Measurements from ENCODE around the gene VEPH1.

The VEPH1 gene

DNA sequence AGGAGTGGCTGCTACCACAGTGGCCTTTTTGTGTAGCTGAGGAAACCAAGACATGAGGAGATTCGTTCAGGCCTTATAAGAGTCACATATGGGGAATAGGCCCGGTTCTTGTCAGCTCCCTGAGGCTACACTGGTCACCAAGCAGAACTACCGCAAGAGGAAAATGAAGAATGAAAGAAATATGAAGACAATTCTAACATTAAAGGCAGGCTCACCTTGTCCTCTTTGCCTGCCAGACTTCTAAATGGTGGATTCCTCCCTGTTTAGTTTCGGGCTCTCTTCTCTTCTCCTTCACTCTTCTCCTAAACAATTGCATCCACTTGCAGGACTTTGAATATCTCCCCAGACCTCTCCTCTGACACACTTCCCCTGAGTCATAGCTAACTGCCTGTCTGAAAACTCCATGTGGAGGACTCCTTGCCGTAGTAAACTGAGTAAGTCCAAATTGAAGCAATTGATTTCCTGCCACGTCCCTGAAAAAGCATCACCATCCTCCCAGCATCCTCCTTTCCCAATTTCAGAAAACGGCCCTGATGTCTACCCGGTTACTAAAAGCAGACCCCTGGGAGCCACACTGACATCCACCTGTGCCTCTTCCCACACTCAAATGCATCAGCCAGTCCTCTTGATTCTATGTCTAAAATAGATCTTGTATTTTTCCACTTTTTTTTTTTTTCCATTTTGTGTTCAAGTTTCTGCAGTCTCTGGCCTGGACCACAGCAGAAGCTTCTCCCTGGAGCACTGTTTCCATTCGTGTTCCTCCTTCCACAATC is 30.3 kb upstream of the VEPH1 start:
- Histone ChIP-seq H3K27ac (ENCODE audit: low read depth, low read length) (no peak overlapping the region), H3K9me3 (ENCODE audit: control insufficient read depth, insufficient read depth, low read length) (no peaks in the 10 kb centered on the region), H3K27me3 (ENCODE audit: control insufficient read depth, insufficient read depth, low read length) (no peaks in the 10 kb centered on the region), H3K36me3 (ENCODE audit: control insufficient read depth, insufficient read depth, low read length) (no peaks in the 10 kb centered on the region), H3K4me1 (ENCODE audit: control insufficient read depth, insufficient read depth, low read length) (peaks cover 10% of the 10 kb centered on the region), H3K9ac (ENCODE audit: low read depth, low read length) (no peak overlapping the region), H3K4me3 (ENCODE audit: low read depth, low read length) (no peak overlapping the region)

DNA sequence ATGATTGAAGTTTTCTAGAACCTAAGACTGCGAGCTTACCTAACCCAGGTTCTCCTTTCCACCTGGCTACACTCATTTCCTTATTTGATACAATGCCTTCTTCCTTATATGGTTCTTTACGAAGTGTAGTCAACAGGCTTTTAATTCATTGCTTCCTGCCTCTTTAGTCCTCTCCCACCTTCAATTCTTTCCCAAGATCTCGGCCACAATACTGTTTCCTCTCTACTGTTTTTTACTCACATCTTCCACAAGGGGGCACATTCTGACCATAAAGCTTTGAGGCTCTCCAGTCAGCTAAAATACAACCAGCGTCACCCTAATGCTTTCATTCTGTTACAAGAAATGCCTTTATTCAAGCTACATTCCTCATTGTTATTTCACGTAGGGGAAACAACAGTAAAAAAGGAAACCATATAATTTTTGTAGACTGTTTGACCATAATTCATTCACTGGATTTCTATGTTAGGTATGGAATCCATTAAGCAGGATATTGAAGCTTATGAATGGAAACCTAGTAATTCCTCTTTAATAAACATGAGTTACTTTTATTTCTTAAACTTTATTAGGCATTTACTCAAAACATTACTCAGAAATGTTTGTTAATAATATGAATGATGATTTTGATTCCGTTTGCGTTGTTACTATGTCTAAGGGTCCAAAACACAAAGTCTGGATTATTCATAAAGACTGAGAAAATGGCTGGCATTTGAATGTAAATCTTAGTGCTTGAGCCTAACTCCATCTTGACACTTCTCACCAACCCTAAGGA is 29.5 kb upstream of the VEPH1 start:
- Histone ChIP-seq H3K4me3 (ENCODE audit: low read depth, low read length) (no peak overlapping the region; the same call in 1 of the 2 replicates), H3K27me3 (ENCODE audit: control insufficient read depth, insufficient read depth, low read length) (no peaks in the 10 kb centered on the region), H3K27ac (ENCODE audit: low read depth, low read length) (no peak overlapping the region), H3K4me1 (ENCODE audit: control insufficient read depth, insufficient read depth, low read length) (peaks cover 10% of the 10 kb centered on the region), H3K9ac (ENCODE audit: low read depth, low read length) (peak overlapping the region; percentile 45; the same call in 1 of the 2 replicates), H3K36me3 (ENCODE audit: control insufficient read depth, insufficient read depth, low read length) (no peaks in the 10 kb centered on the region), H3K9me3 (ENCODE audit: control insufficient read depth, insufficient read depth, low read length) (no peaks in the 10 kb centered on the region)

DNA sequence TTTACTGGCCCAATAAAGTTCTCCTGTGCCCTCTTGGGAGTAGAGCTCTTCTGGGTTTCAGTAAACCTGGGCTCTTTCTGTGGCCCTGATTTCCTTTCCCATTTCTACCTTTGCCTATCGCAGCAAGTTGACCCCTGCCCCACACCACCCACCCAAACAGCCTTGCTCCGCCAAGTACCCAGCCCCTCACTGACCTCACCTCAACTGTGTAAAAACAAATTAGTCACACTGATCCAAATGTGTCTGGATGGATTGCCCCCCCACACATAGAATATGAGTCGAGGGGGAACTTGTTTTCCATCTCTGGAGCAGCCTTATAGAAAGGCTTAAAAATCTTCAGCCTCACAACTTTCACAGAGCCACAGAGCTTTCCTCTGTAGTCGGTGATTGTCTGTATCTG is 28.6 kb upstream of the VEPH1 start:
- H3K27ac ChIP-seq (ENCODE audit: low read depth, low read length): no peak overlapping the region

DNA sequence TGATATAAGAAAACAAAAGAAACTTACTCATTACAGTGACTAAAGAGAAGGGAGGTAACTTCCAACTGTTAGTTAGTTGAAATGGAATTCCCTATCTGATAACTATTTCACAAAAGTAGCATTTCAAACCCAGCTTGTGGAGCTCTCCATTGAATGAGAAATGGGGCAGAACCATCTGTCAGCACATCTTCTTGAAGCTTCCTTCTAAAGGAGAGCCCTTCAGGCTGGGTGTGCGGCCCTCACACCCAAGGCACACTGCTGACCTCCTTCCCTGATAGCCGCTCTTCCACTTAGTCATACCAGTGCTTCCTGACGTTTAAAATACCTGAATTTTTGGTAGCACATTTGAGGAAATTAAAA is 28.1 kb upstream of the VEPH1 start:
- H3K9ac ChIP-seq (ENCODE audit: low read depth, low read length): no peak overlapping the region
- peaks cover 10% of the 10 kb centered on the region for H3K4me1 ChIP-seq (ENCODE audit: control insufficient read depth, insufficient read depth, low read length)
- no peak overlapping the region for H3K27ac ChIP-seq (ENCODE audit: low read depth, low read length)
- no peaks in the 10 kb centered on the region for H3K27me3 ChIP-seq (ENCODE audit: control insufficient read depth, insufficient read depth, low read length)
- H3K4me3 ChIP-seq (ENCODE audit: low read depth, low read length): no peak overlapping the region
- no peaks in the 10 kb centered on the region for H3K9me3 ChIP-seq (ENCODE audit: control insufficient read depth, insufficient read depth, low read length)
- no peaks in the 10 kb centered on the region for H3K36me3 ChIP-seq (ENCODE audit: control insufficient read depth, insufficient read depth, low read length)

More for the DNA sequence above, 28.6 kb upstream of the VEPH1 start:
- Histone ChIP-seq H3K4me1 (ENCODE audit: control insufficient read depth, insufficient read depth, low read length) (peaks cover 10% of the 10 kb centered on the region), H3K4me3 (ENCODE audit: low read depth, low read length) (no peak overlapping the region), H3K36me3 (ENCODE audit: control insufficient read depth, insufficient read depth, low read length) (no peaks in the 10 kb centered on the region), H3K27me3 (ENCODE audit: control insufficient read depth, insufficient read depth, low read length) (no peaks in the 10 kb centered on the region), H3K9me3 (ENCODE audit: control insufficient read depth, insufficient read depth, low read length) (no peaks in the 10 kb centered on the region), H3K9ac (ENCODE audit: low read depth, low read length) (no peak overlapping the region)

DNA sequence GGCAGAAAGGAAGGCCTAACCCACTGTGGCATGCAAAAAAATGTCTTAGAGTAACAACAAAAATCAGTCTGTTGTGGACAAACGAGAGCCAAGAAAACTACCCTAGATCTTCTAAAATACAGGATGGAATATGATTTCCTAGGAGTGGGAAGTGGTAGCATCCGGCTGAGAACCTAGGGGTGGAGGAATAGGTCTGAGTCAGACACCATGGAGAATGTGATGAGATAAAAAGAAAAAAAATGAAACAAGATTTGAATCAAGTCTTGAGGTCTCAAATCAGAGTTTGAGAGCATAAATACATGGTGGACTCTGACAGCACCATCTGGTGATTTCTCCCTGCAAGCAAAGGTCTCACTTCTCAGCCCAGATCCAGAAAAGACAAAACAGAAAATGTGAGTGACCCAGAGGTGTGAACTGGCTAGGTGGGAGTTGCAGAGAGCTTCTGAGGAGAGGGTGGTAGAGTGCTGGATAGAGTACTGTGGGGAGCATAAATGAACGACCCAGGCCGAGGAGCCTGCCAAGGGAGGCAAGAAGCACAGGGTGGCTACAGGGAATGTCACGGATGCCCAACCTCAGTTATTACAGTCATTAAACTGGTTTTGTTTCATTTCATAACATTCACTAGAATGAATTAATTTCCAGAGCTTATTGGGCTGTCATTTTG is 27.6 kb upstream of the VEPH1 start:
- Histone ChIP-seq H3K36me3 (ENCODE audit: control insufficient read depth, insufficient read depth, low read length) (no peaks in the 10 kb centered on the region), H3K4me1 (ENCODE audit: control insufficient read depth, insufficient read depth, low read length) (peaks cover 10% of the 10 kb centered on the region), H3K27ac (ENCODE audit: low read depth, low read length) (no peak overlapping the region), H3K4me3 (ENCODE audit: low read depth, low read length) (no peak overlapping the region), H3K9me3 (ENCODE audit: control insufficient read depth, insufficient read depth, low read length) (no peaks in the 10 kb centered on the region), H3K27me3 (ENCODE audit: control insufficient read depth, insufficient read depth, low read length) (no peaks in the 10 kb centered on the region), H3K9ac (ENCODE audit: low read depth, low read length) (no peak overlapping the region)

DNA sequence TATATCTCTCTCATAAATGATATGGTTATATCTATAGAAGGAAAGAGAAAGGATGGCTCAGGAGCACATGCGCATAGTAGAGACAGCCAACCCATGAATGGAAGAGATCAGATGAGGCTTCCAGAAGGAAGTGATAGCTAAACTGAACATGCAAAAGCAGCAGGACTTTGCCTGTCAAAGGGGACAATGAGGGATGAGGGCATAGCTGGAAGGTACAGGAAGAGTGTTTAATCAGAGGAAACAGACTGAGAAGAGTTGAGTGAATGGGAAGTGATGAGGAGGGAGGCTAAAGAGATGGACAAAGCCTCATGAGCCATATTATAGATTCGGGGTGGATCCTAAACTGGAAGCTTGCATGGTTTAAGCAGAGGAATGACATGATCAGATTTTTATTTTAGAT is 26.5 kb upstream of the VEPH1 start:
- Histone ChIP-seq H3K36me3 (ENCODE audit: control insufficient read depth, insufficient read depth, low read length) (no peaks in the 10 kb centered on the region), H3K9me3 (ENCODE audit: control insufficient read depth, insufficient read depth, low read length) (no peaks in the 10 kb centered on the region), H3K27ac (ENCODE audit: low read depth, low read length) (no peak overlapping the region), H3K27me3 (ENCODE audit: control insufficient read depth, insufficient read depth, low read length) (no peaks in the 10 kb centered on the region), H3K4me1 (ENCODE audit: control insufficient read depth, insufficient read depth, low read length) (peaks cover 10% of the 10 kb centered on the region), H3K9ac (ENCODE audit: low read depth, low read length) (no peak overlapping the region), H3K4me3 (ENCODE audit: low read depth, low read length) (no peak overlapping the region)

DNA sequence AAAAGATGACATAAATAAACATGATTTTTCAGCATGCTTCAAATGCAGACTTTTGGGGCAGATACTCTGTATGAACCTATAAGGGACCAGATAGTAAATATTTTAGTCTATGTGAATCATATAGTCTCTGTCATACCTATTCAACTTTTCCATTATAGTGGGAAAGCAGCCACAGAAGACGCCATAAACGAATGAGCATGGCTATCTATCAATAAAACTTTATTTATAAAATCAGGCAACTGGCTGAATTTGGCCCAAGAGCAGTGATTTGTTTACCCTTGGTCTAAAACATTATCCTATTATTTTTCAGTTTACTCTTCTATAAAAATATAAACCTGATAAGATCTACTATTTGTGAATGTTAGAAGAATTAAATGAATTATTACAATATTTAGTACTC is 25.9 kb upstream of the VEPH1 start:
- Histone ChIP-seq H3K27ac (ENCODE audit: low read depth, low read length) (no peak overlapping the region), H3K4me3 (ENCODE audit: low read depth, low read length) (no peak overlapping the region), H3K36me3 (ENCODE audit: control insufficient read depth, insufficient read depth, low read length) (no peaks in the 10 kb centered on the region), H3K27me3 (ENCODE audit: control insufficient read depth, insufficient read depth, low read length) (no peaks in the 10 kb centered on the region), H3K4me1 (ENCODE audit: control insufficient read depth, insufficient read depth, low read length) (peaks cover 10% of the 10 kb centered on the region), H3K9ac (ENCODE audit: low read depth, low read length) (no peak overlapping the region), H3K9me3 (ENCODE audit: control insufficient read depth, insufficient read depth, low read length) (no peaks in the 10 kb centered on the region)

DNA sequence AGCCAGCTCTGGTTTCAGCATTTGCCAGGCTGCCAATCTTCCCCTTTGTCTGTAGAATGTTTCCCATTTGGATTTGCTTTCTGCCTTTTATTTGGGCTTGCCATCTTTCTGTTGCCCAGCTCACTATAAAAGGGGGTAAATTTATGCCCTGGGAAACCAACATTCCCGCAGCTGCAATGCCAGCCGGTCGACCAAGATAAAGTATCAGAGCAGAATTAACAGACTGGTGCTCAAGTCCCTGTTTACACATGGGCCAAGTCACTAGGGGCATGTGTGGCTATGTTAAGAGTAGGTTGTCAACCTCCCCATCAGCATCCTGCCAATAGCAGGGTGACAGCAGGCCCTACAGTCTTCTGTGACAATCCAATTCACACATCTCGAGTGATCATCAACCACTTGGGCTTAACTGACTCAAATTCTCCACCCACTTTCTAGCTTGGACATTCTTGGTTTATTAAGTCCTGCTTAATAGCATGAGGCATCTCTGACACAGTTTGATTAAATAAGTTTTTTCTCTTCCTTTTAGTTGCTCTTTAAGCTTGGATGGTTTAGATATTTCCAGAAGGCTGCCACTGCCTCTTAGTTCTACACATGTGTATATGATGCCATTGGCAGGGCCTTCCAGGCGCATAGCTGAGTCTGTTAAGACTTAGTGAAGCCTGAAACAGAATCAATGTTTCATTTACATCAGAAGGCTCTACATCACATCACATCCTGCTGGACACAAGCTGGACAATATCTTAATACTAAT is 24.1 kb upstream of the VEPH1 start:
- H3K4me1 ChIP-seq (ENCODE audit: control insufficient read depth, insufficient read depth, low read length): peaks cover 6% of the 10 kb centered on the region
- no peak overlapping the region for H3K9ac ChIP-seq (ENCODE audit: low read depth, low read length)

DNA sequence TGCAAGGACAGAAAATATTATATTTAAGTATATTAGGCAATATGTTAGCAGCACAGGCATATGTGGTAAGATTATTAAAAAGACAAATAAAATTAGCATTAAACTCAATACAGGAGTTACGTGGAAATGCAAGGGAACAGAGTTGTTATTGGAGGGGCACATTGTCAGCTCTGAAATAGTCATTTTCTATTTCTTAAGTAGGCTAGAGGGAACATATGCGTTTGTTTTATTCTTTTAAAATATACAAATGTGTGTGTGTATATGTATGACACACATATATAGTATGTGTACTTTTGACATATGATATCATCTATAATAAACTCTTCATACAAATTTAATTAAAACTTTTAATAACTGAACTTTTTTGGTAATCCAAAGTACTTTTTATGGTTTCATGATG is 22.8 kb upstream of the VEPH1 start:
- no peaks in the 10 kb centered on the region for H3K9me3 ChIP-seq (ENCODE audit: control insufficient read depth, insufficient read depth, low read length)
- H3K27me3 ChIP-seq (ENCODE audit: control insufficient read depth, insufficient read depth, low read length): no peaks in the 10 kb centered on the region
- H3K4me3 ChIP-seq (ENCODE audit: low read depth, low read length): no peak overlapping the region
- H3K36me3 ChIP-seq (ENCODE audit: control insufficient read depth, insufficient read depth, low read length): no peaks in the 10 kb centered on the region
- no peak overlapping the region for H3K27ac ChIP-seq (ENCODE audit: low read depth, low read length)
- H3K9ac ChIP-seq (ENCODE audit: low read depth, low read length): no peak overlapping the region
- H3K4me1 ChIP-seq (ENCODE audit: control insufficient read depth, insufficient read depth, low read length): no peaks in the 10 kb centered on the region

More for the DNA sequence above, 24.1 kb upstream of the VEPH1 start:
- Histone ChIP-seq H3K27ac (ENCODE audit: low read depth, low read length) (no peak overlapping the region), H3K36me3 (ENCODE audit: control insufficient read depth, insufficient read depth, low read length) (no peaks in the 10 kb centered on the region), H3K27me3 (ENCODE audit: control insufficient read depth, insufficient read depth, low read length) (no peaks in the 10 kb centered on the region), H3K4me3 (ENCODE audit: low read depth, low read length) (no peak overlapping the region), H3K9me3 (ENCODE audit: control insufficient read depth, insufficient read depth, low read length) (no peaks in the 10 kb centered on the region)

DNA sequence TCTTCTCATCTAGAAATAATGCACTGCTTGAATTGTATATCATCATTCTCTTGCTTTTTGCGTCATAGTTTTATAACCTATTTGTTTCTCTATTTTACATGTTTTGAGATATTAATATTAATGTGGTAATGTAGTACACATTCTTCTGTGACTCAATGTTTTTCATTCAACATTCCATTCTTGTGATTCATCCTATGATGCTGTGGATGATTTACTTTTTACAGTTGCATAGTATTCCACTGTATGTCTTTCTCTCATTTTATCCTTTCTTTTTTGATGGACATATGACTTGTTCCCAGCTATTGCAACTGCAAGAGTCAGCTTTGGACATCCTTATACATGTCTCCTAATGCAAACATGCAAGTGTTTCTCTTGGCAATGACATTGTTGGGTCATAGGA is 20.6 kb upstream of the VEPH1 start:
- no peak overlapping the region for H3K9ac ChIP-seq (ENCODE audit: low read depth, low read length)
- no peaks in the 10 kb centered on the region for H3K36me3 ChIP-seq (ENCODE audit: control insufficient read depth, insufficient read depth, low read length)
- no peak overlapping the region for H3K27ac ChIP-seq (ENCODE audit: low read depth, low read length)
- H3K4me3 ChIP-seq (ENCODE audit: low read depth, low read length): no peak overlapping the region
- no peaks in the 10 kb centered on the region for H3K4me1 ChIP-seq (ENCODE audit: control insufficient read depth, insufficient read depth, low read length)
- H3K27me3 ChIP-seq (ENCODE audit: control insufficient read depth, insufficient read depth, low read length): no peaks in the 10 kb centered on the region
- H3K9me3 ChIP-seq (ENCODE audit: control insufficient read depth, insufficient read depth, low read length): 0 out of 2 replicates have a peak, but pooled peaks cover under 1% of the 10 kb centered on the region
